Measurements from ENCODE around the gene ZNF892. TPM values are rescaled to one million over a fixed set of nuclear protein-coding genes. Genes with fewer than 3 reads are reported as not detected.

The ZNF892 gene
- 6.7 and 9.1 TPM in 2 replicates for total RNA-seq

DNA sequence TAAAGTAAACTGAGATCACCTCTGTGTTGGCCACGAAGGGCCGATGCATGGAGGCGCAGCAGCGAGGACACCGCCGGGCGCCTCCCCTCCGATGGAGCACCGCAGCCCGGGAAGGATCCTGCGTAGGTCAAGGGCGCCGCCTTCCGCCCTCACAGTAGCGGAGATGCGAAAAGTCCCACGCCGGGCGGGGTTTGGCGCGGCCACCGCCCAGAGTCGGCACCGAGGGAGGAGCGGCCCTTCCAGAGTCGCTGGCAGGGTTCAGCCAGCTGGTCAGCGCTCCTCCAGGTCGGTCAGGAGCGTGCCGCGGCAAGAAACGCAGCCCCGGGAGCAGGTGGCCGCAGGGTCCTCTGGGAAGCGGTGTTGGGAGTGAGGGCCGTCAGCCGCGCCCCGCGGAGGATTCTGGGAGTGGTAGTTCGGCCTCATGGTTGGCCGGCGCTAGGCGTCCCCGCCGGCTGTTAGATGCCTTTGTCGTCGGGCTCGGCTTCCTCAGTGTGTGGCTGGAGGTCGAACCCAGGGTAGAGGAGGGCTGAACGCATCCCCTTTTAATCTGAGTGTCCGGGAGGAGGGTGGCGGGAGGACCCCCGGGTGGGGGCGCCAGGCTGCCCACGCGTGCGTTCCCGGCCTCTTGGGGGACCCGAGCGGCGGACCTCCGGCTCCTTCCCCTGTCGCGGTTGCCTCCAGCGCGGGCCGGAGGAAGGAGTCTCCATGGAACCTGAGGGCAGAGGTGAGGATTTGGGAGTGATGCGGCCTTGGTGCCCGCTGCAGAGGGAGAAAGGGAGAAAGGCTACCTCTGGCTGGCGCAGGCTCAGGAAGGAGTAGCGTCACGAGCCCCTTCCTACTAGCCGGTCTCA lies at the start of gene ZNF892:
TSS of gene ZNF892 (plus strand) at position 411 of the 851 bp plus-strand sequence. CDS start at position 706, 295 bp downstream.
- Histone ChIP-seq H3K4me3 (ENCODE audit: low read depth, low read length) (peak within 1 kb of the TSS; percentile 64), H3K36me3 (ENCODE audit: control insufficient read depth, insufficient read depth, low read length) (no peaks in the 10 kb centered on the region), H3K27me3 (ENCODE audit: control insufficient read depth, insufficient read depth, low read length) (no peaks in the 10 kb centered on the region)
- TF ChIP-seq, protein P1, sequence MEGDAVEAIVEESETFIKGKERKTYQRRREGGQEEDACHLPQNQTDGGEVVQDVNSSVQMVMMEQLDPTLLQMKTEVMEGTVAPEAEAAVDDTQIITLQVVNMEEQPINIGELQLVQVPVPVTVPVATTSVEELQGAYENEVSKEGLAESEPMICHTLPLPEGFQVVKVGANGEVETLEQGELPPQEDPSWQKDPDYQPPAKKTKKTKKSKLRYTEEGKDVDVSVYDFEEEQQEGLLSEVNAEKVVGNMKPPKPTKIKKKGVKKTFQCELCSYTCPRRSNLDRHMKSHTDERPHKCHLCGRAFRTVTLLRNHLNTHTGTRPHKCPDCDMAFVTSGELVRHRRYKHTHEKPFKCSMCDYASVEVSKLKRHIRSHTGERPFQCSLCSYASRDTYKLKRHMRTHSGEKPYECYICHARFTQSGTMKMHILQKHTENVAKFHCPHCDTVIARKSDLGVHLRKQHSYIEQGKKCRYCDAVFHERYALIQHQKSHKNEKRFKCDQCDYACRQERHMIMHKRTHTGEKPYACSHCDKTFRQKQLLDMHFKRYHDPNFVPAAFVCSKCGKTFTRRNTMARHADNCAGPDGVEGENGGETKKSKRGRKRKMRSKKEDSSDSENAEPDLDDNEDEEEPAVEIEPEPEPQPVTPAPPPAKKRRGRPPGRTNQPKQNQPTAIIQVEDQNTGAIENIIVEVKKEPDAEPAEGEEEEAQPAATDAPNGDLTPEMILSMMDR (IDR thresholded peaks at IDR 0.05; ENCODE audit: insufficient read depth, low read length, poor library complexity, severe bottlenecking) = peak; percentile 43
- peak; percentile 70 for DNase-seq (ENCODE audit: low read depth)

DNA sequence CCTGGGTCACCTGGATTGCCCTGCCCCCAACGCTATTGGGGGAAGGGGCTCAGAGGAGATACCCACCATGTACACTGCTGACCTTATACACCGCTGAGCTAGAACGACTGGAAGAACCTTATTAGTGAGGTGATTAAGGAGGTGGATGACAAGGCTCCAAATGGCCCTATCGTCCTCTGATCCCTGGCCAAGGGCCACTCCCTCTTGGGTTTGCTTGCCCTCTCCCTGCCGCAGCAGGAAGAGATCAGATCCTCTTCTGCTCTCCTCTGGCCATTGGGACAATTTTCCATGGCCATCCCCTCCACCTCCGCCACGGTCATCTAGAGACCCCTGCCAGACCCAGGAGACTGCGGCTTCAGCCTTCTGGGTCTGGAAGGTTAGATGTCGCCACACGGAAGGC lies 48.9 kb upstream of the ZNF892 start:
- no peaks in the 10 kb centered on the region for H3K36me3 ChIP-seq (ENCODE audit: control insufficient read depth, insufficient read depth, low read length)
- H3K27me3 ChIP-seq (ENCODE audit: control insufficient read depth, insufficient read depth, low read length) = no peaks in the 10 kb centered on the region
- H3K4me3 ChIP-seq (ENCODE audit: low read depth, low read length) = peak overlapping the region; percentile 62
- TF ChIP-seq, protein P1 (IDR thresholded peaks at IDR 0.05; ENCODE audit: insufficient read depth, low read length, poor library complexity, severe bottlenecking) = no peak
- no peak for DNase-seq (ENCODE audit: low read depth)

DNA sequence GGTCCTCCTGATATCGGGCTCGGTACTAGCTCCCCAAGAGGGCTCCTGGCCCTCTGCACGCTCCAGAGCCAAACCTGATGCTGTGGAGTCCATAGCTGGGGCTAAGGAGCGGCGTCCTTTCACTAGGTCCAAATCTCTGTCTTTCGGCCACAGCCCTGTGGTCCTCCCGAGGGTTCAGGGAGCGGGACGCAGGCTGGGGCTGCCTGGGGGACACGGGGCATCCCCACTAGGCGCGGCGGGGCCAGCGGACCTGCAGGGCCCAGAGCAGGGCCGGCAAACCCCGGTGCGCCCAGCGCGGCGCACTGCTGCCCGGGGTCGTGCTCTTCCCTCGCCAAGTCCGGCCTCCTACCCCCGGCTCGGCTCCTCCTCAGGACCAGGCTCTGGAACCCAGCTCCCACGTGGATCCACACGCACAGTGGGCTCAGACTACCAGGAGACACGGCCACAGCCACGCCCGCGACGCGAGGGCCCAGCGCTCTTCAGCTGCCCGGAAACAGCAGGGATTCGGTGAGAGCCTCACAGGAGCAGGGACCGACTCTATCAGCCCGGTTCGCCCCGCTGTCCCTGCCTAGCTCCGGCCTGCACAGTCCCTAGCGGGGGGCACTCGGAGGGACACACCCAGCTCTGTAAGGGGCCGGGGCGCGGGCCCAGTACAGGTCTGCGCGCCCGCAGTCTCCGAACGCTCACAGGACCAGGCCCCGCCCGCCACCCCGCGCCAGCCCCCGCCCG lies 48.3 kb upstream of the ZNF892 start:
- TF ChIP-seq, protein P1 (IDR thresholded peaks at IDR 0.05; ENCODE audit: insufficient read depth, low read length, poor library complexity, severe bottlenecking) = no peak
- Histone ChIP-seq H3K4me3 (ENCODE audit: low read depth, low read length) (peak overlapping the region; percentile 62), H3K27me3 (ENCODE audit: control insufficient read depth, insufficient read depth, low read length) (no peaks in the 10 kb centered on the region), H3K36me3 (ENCODE audit: control insufficient read depth, insufficient read depth, low read length) (no peaks in the 10 kb centered on the region)
- DNase-seq (ENCODE audit: low read depth) = no peak

DNA sequence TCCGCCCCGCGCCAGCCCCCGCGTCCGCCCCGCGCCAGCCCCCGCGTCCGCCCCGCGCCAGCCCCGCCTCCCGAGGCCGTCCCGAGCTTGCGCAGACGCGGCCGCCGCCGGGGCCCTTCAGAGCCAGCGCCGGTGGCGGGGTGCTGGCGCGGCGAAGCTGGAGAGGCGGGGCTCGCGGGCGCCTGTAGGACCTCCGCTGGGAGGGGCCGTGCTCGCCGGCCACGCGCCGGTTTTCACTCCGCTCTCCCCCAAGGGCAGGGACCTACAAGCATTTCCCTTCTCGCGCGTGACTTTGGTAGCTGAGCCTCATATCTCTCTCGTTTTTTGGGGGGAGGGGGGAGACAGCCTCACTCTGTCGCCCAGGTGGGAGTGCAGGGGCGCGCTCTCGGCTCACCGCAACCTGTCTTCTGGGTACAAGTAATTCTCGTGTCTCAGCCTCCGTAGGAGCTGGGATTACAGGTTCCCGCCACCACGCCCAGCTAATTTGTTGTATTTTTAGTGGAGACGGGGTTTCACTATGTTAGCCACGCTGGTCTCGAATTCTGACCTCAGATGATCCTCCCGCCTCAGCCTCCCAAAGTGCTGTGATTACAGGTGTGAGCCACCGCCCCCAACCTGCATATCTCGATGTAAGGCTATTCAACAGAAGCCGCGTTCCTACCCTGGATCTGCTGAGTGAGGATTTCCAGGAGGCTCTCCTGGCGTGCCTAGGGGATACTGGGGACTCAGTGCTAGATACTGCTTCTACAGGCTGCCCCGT lies 47.5 kb upstream of the ZNF892 start, which contains the start of gene ZNF514:
TSS of gene ZNF514 (minus strand) at position 159 of the 760 bp plus-strand sequence. CDS start 6,595 bp downstream, outside the sequence.
- H3K36me3 ChIP-seq (ENCODE audit: control insufficient read depth, insufficient read depth, low read length) = no peaks in the 10 kb centered on the region
- DNase-seq (ENCODE audit: low read depth) = no peak
- TF ChIP-seq, protein P1 (IDR thresholded peaks at IDR 0.05; ENCODE audit: insufficient read depth, low read length, poor library complexity, severe bottlenecking) = no peak
- no peaks in the 10 kb centered on the region for H3K27me3 ChIP-seq (ENCODE audit: control insufficient read depth, insufficient read depth, low read length)
- H3K4me3 ChIP-seq (ENCODE audit: low read depth, low read length) = peak within 1 kb of the TSS; percentile 62

DNA sequence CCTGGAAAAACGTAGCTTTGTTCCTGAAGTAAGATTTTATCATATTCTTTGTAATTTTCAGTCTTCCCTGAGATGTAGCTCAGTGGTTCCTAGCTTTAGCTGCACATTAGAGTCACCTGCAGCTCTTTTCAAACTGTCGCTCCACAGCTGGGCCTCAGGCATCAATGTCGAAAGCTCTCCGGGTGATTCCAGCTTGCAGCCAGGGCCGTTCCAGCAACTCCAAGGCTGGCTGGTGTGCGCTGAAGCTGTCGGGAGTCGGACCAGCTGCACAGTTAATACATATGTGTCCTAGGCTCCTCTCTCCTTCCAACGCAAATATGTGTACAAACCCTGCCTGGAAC lies 42.3 kb upstream of the ZNF892 start:
- peak overlapping the region; percentile 76 for H3K4me3 ChIP-seq (ENCODE audit: low read depth, low read length)
- no peaks in the 10 kb centered on the region for H3K27me3 ChIP-seq (ENCODE audit: control insufficient read depth, insufficient read depth, low read length)
- DNase-seq (ENCODE audit: low read depth) = no peak
- TF ChIP-seq, protein P1 (IDR thresholded peaks at IDR 0.05; ENCODE audit: insufficient read depth, low read length, poor library complexity, severe bottlenecking) = no peak
- H3K36me3 ChIP-seq (ENCODE audit: control insufficient read depth, insufficient read depth, low read length) = no peaks in the 10 kb centered on the region

All from kidney epithelial cell (primary cell).